Pancreas (tissue), 10 donors: ENCODE data around the gene LASP1NB.

Experiments used
- ATAC-seq, 4 donors: fragments of 200-7000 bp; cut with Tn5 transposase; one replicate each; pipeline versions ENCODE4 v1.8.0 to v1.9.1; 2020; ENCODE audit warnings: mild to moderate bottlenecking in 4 of 4, moderate library complexity in 4 of 4
- DNase-seq, 6 donors: peaks; one replicate each; pipeline ENCODE4 v3.0.0-alpha.2; 2020
- FAIRE-seq: peaks from 2 replicates; lab custom pipeline; 2012; peaks lifted over from hg19 to GRCh38; lab: Jason Lieb, UNC
- H3K27ac ChIP-seq, 4 donors: fragments of 200-600 bp; sonication (generic); 1 replicate in 3 of 4; 2 replicates in 1 of 4; pipeline versions ENCODE4 v1.5.0 to v1.8.0; 2020
- H3K27me3 ChIP-seq, 4 donors: fragments of 200-600 bp; one replicate each; pipeline ENCODE4 v1.8.0; 2021
- H3K36me3 ChIP-seq, 3 donors: fragments of 200-600 bp; sonication (generic) in 1 of 3; one replicate each; pipeline versions ENCODE4 v1.5.0 to v1.8.0; 2020 to 2021
- H3K4me1 ChIP-seq, 3 donors: fragments of 200-600 bp; one replicate each; pipeline ENCODE4 v1.8.0; 2021
- H3K4me3 ChIP-seq, 4 donors: fragments of 200-600 bp; sonication (generic) in 2 of 4; one replicate each; pipeline versions ENCODE4 v1.5.0 to v1.8.0; 2020 to 2021
- H3K9me3 ChIP-seq, 4 donors: fragments of 200-600 bp; one replicate each; pipeline ENCODE4 v1.8.0; 2021
- CTCF ChIP-seq, 4 donors: fragments of 200-600 bp; sonication (generic) in 3 of 4; IDR thresholded peaks; one replicate each; pipeline versions ENCODE4 v1.5.0 to v1.8.0; 2021; ENCODE audit warnings: antibody characterized with exemption in 4 of 4
- WGBS, 2 donors: extraction: QIAGEN DNeasy Blood & Tissue Kit; methylation state at CpG; one replicate each; pipeline ENCODE4 v1.1.7; 2013; 5-methylcytosine and 5-hydroxymethylcytosine counted together
- intact Hi-C, 3 donors: fragments of 100-400 bp; cut with DNase I; formaldehyde crosslinking; loops; one replicate each; pipeline versions ENCODE4 v1.11.1 to v1.14.2; 2022
- donor health status: healthy with polysubstance abuse.
- donor health status: DM: no; HTN: no; CAD: no; lungs with moderate emphysema.
- donor health status: DM: no; HTN: no; CAD: no.
- donor health status: control.
- donor health status: control.
- donor health status: Bipolar disorder and iron deficiency.
- donor health status: DM: yes; HTN: yes; CAD: no.
- donor health status: DM: no; HTN: no; CAD: no.
- donor health status: DM: no; HTN: no; CAD: no.
- donor health status: DM: yes; HTN: yes; CAD: no.

The LASP1NB gene

GRCh38 chr17:38925263-38925995 lies at the start of gene LASP1NB:
Gene LASP1NB (plus strand): TSS chr17:38925614.
- Histone ChIP-seq H3K27me3 (no peaks in the 10 kb centered on the region), H3K36me3 (peaks cover 0 to under 1% (median 0%) of the 10 kb centered on the region in 3 donors), H3K4me3 (no peak within 1 kb of the TSS), H3K4me1 (peaks cover 0 to 6% (median 0%) of the 10 kb centered on the region in 3 donors), H3K9me3 (no peaks in the 10 kb centered on the region), H3K27ac (no peak within 1 kb of the TSS)
- TF ChIP-seq CTCF (IDR thresholded peaks at IDR 0.05) = no peak
- ATAC-seq (no peak), DNase-seq (peak in 1 of 6 donors; percentile 9), FAIRE-seq (no peak)
- intact Hi-C loops = no loop called here
- 62 to 70% methylated on average over 14 of the region's 14 CpGs for WGBS, 2 donors

- 72 to 74% methylated on average over 7 of the region's 7 CpGs for WGBS, 2 donors
- Histone ChIP-seq H3K27ac (no peak overlapping the region), H3K27me3 (no peaks in the 10 kb centered on the region), H3K4me1 (peaks cover 48 to 54% (median 53%) of the 10 kb centered on the region in 3 donors), H3K4me3 (no peak overlapping the region), H3K36me3 (peaks cover 0 to 14% (median 0%) of the 10 kb centered on the region in 3 donors), H3K9me3 (no peaks in the 10 kb centered on the region)
- intact Hi-C loops = no loop called here
- no peak for TF ChIP-seq CTCF (IDR thresholded peaks at IDR 0.05)
- DNase-seq (peak in 1 of 6 donors; percentile 35), ATAC-seq (peak in 1 of 4 donors; percentile 8), FAIRE-seq (no peak)
Observed at GRCh38 chr17:38877130-38877851, 48.1 kb upstream of the LASP1NB start.

GRCh38 chr17:38879878-38880665 lies 45.3 kb upstream of the LASP1NB start:
- H3K4me3 ChIP-seq = no peak overlapping the region
- FAIRE-seq (no peak), DNase-seq (peak in 3 of 6 donors; percentile 58 to 63 (median 58)), ATAC-seq (peak; percentile 46 to 73 (median 67))
- TF ChIP-seq CTCF (IDR thresholded peaks at IDR 0.05) = no peak
- no peaks in the 10 kb centered on the region for H3K27me3 ChIP-seq
- H3K36me3 ChIP-seq = peaks cover 0 to 18% (median 0%) of the 10 kb centered on the region in 3 donors
- H3K4me1 ChIP-seq = peaks cover 29 to 35% (median 33%) of the 10 kb centered on the region in 3 donors
- H3K27ac ChIP-seq = peak overlapping the region; percentile 3 to 67 (median 47)
- intact Hi-C loops = loop anchor here in 1 of 3 donors (5.0 kb wide), 1 partner anchor 37 kb away; no protein-coding TSS in a partner anchor
- WGBS, 2 donors = 38 to 45% methylated on average over 6 of the region's 6 CpGs
- H3K9me3 ChIP-seq = no peaks in the 10 kb centered on the region

- 30 to 32% methylated on average over 8 of the region's 8 CpGs for WGBS, 2 donors
- ATAC-seq (peak in 1 of 4 donors; percentile 6), DNase-seq (peak in 3 of 6 donors; percentile 41 to 66 (median 59)), FAIRE-seq (no peak)
- intact Hi-C loops = loop anchor here in 1 of 3 donors (5.0 kb wide), 1 partner anchor 36 kb away; no protein-coding TSS in a partner anchor
- Histone ChIP-seq H3K27me3 (no peaks in the 10 kb centered on the region), H3K9me3 (no peaks in the 10 kb centered on the region), H3K4me1 (peaks cover 28 to 48% (median 41%) of the 10 kb centered on the region in 3 donors), H3K27ac (no peak overlapping the region), H3K36me3 (peaks cover 0 to 18% (median 0%) of the 10 kb centered on the region in 3 donors), H3K4me3 (no peak overlapping the region)
- no peak for TF ChIP-seq CTCF (IDR thresholded peaks at IDR 0.05)
Observed at GRCh38 chr17:38881600-38882191, 43.7 kb upstream of the LASP1NB start.
